Sigmoid colon (tissue), 7 donors: ENCODE data around the gene CGB2. TPM values are rescaled to one million over a fixed set of nuclear protein-coding genes. Genes with fewer than 3 reads are reported as not detected.
A peak's percentile ranks its signal among the peaks of the same experiment; 100 is the strongest.

ENCODE experiments used
- DNase-seq: peaks from one replicate; pipeline ENCODE4 v3.0.0-alpha.2; 2019
- H3K27ac ChIP-seq, 4 donors: fragments of 200-600 bp; sonication (generic); one replicate each; pipeline ENCODE4 v1.5.1; 2016 to 2019; ENCODE audit warnings: mild to moderate bottlenecking in 1 of 4
- H3K27me3 ChIP-seq, 3 donors: fragments of 200-600 bp; sonication (generic); one replicate each; pipeline ENCODE4 v1.5.1; 2019; ENCODE audit warnings: mild to moderate bottlenecking in 1 of 3
- H3K36me3 ChIP-seq, 4 donors: fragments of 200-600 bp; sonication (generic); one replicate each; pipeline ENCODE4 v1.5.1; 2016 to 2019
- H3K4me1 ChIP-seq, 4 donors: fragments of 200-600 bp; sonication (generic); one replicate each; pipeline ENCODE4 v1.5.1; 2017 to 2019
- H3K4me3 ChIP-seq, 4 donors: fragments of 200-600 bp; sonication (generic); one replicate each; pipeline ENCODE4 v1.5.1; 2017 to 2019; ENCODE audit warnings: mild to moderate bottlenecking in 2 of 4, moderate library complexity in 1 of 4
- H3K9me3 ChIP-seq, 4 donors: fragments of 200-600 bp in 3 of 4; sonication (generic) in 3 of 4; one replicate each; pipeline versions ENCODE4 v1.5.1 to v1.6.1; 2013 to 2019
- EP300 ChIP-seq, 4 donors: sonication (generic); formaldehyde crosslinking; IDR thresholded peaks; one replicate each; pipeline ENCODE4 v1.6.1; 2017; ENCODE audit warnings: antibody characterized with exemption in 4 of 4
- POLR2A ChIP-seq, 2 donors: fragments of 450-650 bp; IDR thresholded peaks; one replicate each; pipeline ENCODE4 v1.6.1; 2016; ENCODE audit warnings: antibody characterized with exemption in 2 of 2, mild to moderate bottlenecking in 2 of 2, moderate library complexity in 2 of 2
- POLR2AphosphoS5 ChIP-seq, 4 donors: sonication (generic); formaldehyde crosslinking; IDR thresholded peaks; one replicate each; pipeline ENCODE4 v1.6.1; 2017; ENCODE audit warnings: antibody characterized with exemption in 4 of 4
- WGBS, 2 donors: extraction: QIAGEN DNeasy Blood & Tissue Kit; methylation state at CpG; one replicate each; pipeline ENCODE4 v1.1.7; 2013; 5-methylcytosine and 5-hydroxymethylcytosine counted together
- intact Hi-C: fragments of 100-400 bp; cut with DNase I; formaldehyde crosslinking; loops from one replicate; pipeline ENCODE4 v1.15.1; 2023
- polyA plus RNA-seq, 3 donors: library from polyadenylated mRNA; stranded (reverse); fragments of 200-250 nt; gene quantifications; one replicate each; pipeline ENCODE4 v1.2.3, GENCODE V29; 2013
- total RNA-seq, 4 donors: library from RNA; depleted of rRNA; stranded (reverse); fragments of >200 nt; gene quantifications; one replicate each; pipeline ENCODE4 v1.1.0, GENCODE V29; 2016
- TF ChIP-seq, protein P1 (sequence below), 4 experiments: fragments of 450-650 bp in 3 of 4; fragments of 200-600 bp in 1 of 4; IDR thresholded peaks; one replicate each; pipeline ENCODE4 v1.5.1; 2016 to 2019; ENCODE audit warnings: antibody characterized with exemption in 4 of 4, mild to moderate bottlenecking in 3 of 4, moderate library complexity in 2 of 4
- donor health status: healthy with polysubstance abuse.
- donor health status: Bipolar disorder and iron deficiency.
- donor health status: healthy.

Gene CGB2
- total and polyA plus RNA-seq, 7 donors: 3.0 TPM; not detected in 6

DNA sequence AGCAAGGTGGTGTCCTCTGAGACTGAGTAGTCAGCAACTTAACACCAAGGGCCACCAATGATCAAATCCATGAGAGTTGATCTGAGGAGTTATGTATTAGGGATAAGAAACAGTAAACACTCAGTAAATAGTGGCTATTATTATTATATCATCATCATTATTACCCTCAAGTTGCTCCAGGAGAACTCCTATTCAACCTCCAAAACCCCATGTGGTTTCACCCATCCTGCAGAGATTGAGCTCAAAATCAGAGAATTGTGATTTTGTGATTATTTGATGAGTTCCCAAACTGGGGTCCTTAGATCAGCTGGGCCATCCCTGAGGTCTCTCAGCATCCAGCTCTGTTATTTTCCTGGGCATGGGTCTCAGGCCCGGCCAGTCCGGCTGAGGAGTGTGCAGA lies 29.3 kb downstream of the CGB2 start:
- intact Hi-C loops: no loop called here
- peaks cover 25 to 80% (median 54%) of the 10 kb centered on the region in 3 donors for H3K27me3 ChIP-seq

DNA sequence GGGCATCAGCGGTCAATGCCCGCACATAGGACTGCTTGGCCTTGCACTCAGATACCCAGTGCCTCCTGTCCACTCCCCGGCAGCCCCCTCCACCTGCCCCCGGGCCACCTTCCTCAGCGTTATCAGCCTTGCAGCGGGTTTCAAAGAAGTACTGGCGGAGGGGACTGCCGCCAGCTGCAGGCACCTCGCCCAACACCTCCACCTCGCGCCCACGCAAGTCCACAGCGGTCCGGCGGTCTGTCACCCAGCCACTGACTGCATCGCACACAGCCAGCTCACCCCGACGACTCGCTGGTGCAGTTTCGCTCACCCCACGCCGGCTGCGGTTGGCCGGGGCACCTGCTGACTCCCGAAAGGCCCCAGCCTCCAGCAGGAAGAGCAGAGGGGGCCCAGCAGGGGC lies 29.8 kb downstream of the CGB2 start:
- Histone ChIP-seq H3K27me3 (peaks cover 25 to 83% (median 54%) of the 10 kb centered on the region in 3 donors), H3K9me3 (no peaks in the 10 kb centered on the region), H3K4me3 (no peak overlapping the region), H3K36me3 (no peaks in the 10 kb centered on the region), H3K4me1 (peaks cover 0 to 26% (median 23%) of the 10 kb centered on the region in 4 donors), H3K27ac (no peak overlapping the region)
- 63 to 73% methylated on average over 25 of the region's 25 CpGs for WGBS, 2 donors
- TF ChIP-seq, protein P1, sequence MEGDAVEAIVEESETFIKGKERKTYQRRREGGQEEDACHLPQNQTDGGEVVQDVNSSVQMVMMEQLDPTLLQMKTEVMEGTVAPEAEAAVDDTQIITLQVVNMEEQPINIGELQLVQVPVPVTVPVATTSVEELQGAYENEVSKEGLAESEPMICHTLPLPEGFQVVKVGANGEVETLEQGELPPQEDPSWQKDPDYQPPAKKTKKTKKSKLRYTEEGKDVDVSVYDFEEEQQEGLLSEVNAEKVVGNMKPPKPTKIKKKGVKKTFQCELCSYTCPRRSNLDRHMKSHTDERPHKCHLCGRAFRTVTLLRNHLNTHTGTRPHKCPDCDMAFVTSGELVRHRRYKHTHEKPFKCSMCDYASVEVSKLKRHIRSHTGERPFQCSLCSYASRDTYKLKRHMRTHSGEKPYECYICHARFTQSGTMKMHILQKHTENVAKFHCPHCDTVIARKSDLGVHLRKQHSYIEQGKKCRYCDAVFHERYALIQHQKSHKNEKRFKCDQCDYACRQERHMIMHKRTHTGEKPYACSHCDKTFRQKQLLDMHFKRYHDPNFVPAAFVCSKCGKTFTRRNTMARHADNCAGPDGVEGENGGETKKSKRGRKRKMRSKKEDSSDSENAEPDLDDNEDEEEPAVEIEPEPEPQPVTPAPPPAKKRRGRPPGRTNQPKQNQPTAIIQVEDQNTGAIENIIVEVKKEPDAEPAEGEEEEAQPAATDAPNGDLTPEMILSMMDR (IDR thresholded peaks at IDR 0.05): no peak
- TF ChIP-seq POLR2A (IDR thresholded peaks at IDR 0.05) (no peak), POLR2AphosphoS5 (IDR thresholded peaks at IDR 0.05) (no peak), EP300 (IDR thresholded peaks at IDR 0.05) (no peak)
- no peak for DNase-seq
- intact Hi-C loops: no loop called here

More for the DNA sequence above, 29.3 kb downstream of the CGB2 start:
- WGBS, 2 donors: 93 to 94% methylated on average over 2 of the region's 2 CpGs
- DNase-seq: no peak
- no peak overlapping the region for H3K27ac ChIP-seq
- no peaks in the 10 kb centered on the region for H3K36me3 ChIP-seq
- H3K4me1 ChIP-seq: peaks cover 0 to 31% (median 26%) of the 10 kb centered on the region in 4 donors
- H3K4me3 ChIP-seq: no peak overlapping the region
- TF ChIP-seq POLR2A (IDR thresholded peaks at IDR 0.05) (no peak), POLR2AphosphoS5 (IDR thresholded peaks at IDR 0.05) (no peak)
- no peaks in the 10 kb centered on the region for H3K9me3 ChIP-seq

DNA sequence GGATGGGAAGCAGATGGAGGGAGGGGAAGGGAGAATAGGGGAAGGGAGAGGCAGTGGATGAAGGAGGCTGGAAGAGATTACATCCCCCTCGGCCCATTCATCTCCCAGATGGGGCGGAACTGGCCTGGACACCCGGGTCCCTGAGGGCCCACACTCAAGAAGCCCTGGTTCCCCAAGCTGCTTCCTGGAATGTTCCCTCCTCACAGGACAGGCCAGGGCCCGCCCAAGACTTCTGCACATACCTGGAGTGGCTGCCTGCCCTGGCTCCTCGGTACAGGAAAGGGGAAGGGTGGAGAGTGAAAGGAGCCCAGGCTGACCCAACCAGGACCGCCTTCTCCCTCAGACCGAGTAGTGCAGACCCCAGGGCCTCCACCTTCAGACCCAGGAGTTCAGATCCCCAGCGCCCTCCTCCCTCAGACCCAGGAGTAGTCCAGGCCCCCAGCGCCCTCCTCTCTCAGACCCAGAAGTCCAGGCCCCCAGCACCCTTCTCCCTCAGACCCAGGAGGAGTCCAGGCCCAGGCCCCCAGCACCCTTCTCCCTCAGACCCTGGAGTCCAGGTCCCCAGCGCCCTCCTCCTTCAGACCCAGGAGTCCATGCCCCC lies 32.4 kb downstream of the CGB2 start:
- Histone ChIP-seq H3K27ac (no peak overlapping the region), H3K4me3 (no peak overlapping the region), H3K27me3 (peaks cover 8 to 84% (median 47%) of the 10 kb centered on the region in 3 donors), H3K4me1 (peaks cover 0 to 10% (median 6%) of the 10 kb centered on the region in 4 donors), H3K36me3 (no peaks in the 10 kb centered on the region), H3K9me3 (no peaks in the 10 kb centered on the region)
- no peak for DNase-seq
- WGBS, 2 donors: 47 to 57% methylated on average over 10 of the region's 10 CpGs
- intact Hi-C loops: no loop called here
- TF ChIP-seq POLR2A (IDR thresholded peaks at IDR 0.05) (no peak), EP300 (IDR thresholded peaks at IDR 0.05) (no peak), POLR2AphosphoS5 (IDR thresholded peaks at IDR 0.05) (no peak)
- TF ChIP-seq, protein P1 (IDR thresholded peaks at IDR 0.05): no peak

DNA sequence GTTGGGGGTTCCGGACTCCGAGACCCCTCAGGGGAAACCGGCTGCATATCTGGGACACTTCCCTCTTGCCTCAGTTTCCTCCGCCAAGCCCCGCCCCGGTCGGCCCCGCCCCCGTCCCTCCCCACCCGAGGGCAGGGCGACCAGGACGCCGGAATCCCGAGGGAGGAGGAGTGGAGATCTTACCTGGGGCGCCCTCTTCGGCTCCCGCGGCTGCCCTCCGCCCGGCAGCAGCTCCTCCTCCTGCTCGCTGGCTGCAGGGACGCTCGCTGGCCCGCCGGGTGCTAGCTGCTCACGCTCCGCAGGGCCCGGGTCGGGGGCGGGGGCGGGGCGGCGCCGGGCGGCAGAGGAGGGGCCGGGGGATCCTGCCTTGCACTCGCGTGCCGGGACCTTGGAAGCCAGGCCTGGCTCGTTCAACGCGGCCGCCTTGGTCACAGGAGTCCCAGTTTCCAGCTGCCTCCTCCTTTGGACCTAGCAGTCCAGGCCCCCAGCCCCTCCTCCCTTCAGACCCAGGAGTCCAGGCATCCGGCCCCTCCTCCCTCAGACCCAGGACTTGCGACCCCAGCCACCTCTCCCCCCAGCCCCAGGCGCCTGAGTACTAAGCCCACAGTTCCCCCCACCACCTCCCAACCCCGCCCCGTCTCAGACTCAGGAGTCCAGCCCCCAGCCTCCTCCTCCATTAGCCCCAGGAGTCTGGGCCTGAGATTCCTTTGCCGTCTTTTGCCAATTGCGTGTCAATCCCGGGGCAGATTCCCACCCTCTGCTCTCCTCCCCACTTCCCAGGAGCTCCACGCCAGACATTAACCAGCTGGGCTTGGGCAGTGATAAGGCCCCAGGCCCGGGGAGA lies 33.3 kb downstream of the CGB2 start, which contains the start of gene NTF4:
Gene NTF4, minus strand, starts transcription at position 51 of the 844 bp plus-strand sequence. CDS start 2,821 bp downstream, outside the sequence.
- no peaks in the 10 kb centered on the region for H3K36me3 ChIP-seq
- H3K4me1 ChIP-seq: peaks cover 0 to 10% (median 6%) of the 10 kb centered on the region in 4 donors
- WGBS, 2 donors: 3 to 6% methylated on average over 53 of the region's 53 CpGs
- no peak within 1 kb of the TSS for H3K27ac ChIP-seq
- H3K27me3 ChIP-seq: peaks cover 7 to 88% (median 49%) of the 10 kb centered on the region in 3 donors
- intact Hi-C loops: no loop called here
- H3K4me3 ChIP-seq: peak within 1 kb of the TSS in 2 of 4 donors; percentile 24 to 30
- TF ChIP-seq EP300 (IDR thresholded peaks at IDR 0.05): no peak
- no peak for TF ChIP-seq POLR2AphosphoS5 (IDR thresholded peaks at IDR 0.05)
- TF ChIP-seq, protein P1 (IDR thresholded peaks at IDR 0.05): no peak
- TF ChIP-seq POLR2A (IDR thresholded peaks at IDR 0.05): no peak
- H3K9me3 ChIP-seq: no peaks in the 10 kb centered on the region
- DNase-seq: no peak

DNA sequence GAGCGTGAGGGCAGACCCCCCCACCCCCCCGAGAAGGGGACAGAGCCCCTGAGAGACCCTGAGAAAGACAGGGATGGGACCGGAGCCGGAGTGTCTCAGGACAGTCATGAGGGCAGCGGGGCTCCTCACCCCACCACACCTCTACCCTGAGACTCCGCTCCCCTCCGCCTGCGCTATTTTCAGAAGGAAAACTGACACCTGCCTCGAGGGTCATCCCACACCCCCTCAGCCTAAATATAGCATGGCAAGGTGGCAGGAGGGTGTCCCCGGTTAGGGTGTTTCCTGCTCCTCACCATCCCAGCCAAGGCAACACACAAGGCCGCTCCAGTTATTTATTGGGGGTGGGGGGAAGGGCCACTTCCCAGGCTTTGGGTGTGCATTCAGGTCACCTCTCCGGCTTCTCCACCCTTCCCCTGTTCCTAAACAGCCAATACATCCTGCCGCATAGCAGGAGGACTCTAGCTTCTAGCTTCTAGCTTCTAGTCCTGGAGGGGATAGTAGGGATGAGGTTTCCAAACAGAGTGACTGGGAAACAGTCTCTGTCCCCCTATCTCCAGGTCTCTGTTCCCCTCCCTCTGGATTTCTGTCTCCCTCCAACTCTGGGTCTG lies 34.3 kb downstream of the CGB2 start:
- H3K27me3 ChIP-seq: peaks cover 7 to 97% (median 59%) of the 10 kb centered on the region in 3 donors
- peaks cover 0 to 10% (median 6%) of the 10 kb centered on the region in 4 donors for H3K4me1 ChIP-seq
- WGBS, 2 donors: 41 to 47% methylated on average over 13 of the region's 13 CpGs
- TF ChIP-seq EP300 (IDR thresholded peaks at IDR 0.05): no peak
- no peak for TF ChIP-seq POLR2A (IDR thresholded peaks at IDR 0.05)
- TF ChIP-seq, protein P1 (IDR thresholded peaks at IDR 0.05): no peak
- no peak for TF ChIP-seq POLR2AphosphoS5 (IDR thresholded peaks at IDR 0.05)
- H3K36me3 ChIP-seq: no peaks in the 10 kb centered on the region
- DNase-seq: no peak
- H3K4me3 ChIP-seq: no peak overlapping the region
- H3K9me3 ChIP-seq: no peaks in the 10 kb centered on the region
- intact Hi-C loops: no loop called here
- no peak overlapping the region for H3K27ac ChIP-seq
